Endometrium (tissue), 2 donors: Measurements from ENCODE around the gene TMED3.
"Not testable (repeated sequence)": the region's sequence is repeated elsewhere in the genome, so short reads cannot be mapped to it uniquely, and the experiment has no call there.

ENCODE experiments used
- FAIRE-seq: peaks from 2 replicates; lab custom pipeline; 2012; peaks lifted over from hg19 to GRCh38; lab: Jason Lieb, UNC
- donor health status: control.
- donor health status: control.

The TMED3 gene

GRCh38 chr15:79316864-79317263 is 6.0 kb downstream of the TMED3 start:
- FAIRE-seq: no peak

DNA sequence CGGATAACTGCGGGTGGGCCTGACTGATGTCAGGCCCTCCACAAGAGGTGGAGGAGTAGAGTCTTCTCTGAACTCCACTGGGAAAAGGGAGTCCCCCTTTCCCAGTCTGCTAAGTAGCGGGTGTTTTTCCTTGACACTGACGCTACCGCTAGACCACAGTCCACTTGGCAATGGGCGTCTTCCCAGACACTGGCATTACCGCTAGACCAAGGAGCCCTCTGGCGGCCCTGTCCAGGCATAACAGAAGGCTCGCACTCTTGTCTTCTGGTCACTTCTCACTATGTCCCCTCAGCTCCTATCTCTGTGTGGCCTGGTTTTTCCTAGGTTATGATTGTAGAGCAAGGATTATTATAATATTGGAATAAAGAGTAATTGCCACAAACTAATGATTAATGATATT is 9.1 kb downstream of the TMED3 start:
- not testable (repeated sequence) for FAIRE-seq

GRCh38 chr15:79321876-79322275 is 11.0 kb downstream of the TMED3 start:
- no peak for FAIRE-seq

DNA sequence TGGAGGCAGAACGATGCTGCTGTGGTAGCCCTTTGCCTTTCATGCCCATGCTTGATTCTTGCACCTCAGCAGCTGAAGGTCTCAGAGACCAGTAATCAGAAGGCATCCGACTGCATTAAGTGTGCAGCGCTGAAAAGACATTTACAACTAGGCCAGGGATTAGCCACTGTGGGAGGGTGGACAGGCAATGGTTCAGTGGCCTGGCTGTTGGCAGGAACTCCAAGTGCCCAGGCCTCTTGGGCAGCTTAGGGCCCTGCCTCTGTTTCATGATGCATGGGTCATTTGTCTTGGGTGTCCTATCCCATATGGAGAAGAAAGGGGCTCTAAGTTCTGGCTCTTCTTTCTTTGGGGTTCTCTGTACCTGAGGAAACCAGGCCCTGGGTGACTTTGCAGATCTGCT is 11.4 kb downstream of the TMED3 start:
- FAIRE-seq: no peak

GRCh38 chr15:79322945-79323344 is 12.0 kb downstream of the TMED3 start:
- FAIRE-seq: no peak

DNA sequence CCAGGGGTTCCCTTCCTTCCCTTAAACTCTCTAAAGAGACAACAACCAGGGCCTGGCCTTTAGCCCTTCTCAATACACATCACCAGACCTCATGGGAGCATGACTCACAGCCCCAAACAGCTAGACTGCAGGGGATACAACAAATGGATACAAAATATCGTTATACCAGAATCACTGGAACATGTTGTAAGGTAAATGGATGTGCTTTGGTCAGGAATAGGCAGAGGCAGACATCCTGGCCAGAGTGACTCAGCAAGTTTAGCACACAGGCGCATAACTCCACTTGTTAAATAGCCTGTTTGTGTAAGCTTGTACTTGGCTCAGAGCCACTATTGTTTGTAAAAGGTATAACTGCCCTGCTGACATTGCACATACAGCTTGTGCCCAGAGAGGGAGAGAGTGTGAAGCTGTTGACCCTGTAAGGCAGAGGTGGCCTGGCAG is 18.3 kb downstream of the TMED3 start:
- FAIRE-seq: no peak

DNA sequence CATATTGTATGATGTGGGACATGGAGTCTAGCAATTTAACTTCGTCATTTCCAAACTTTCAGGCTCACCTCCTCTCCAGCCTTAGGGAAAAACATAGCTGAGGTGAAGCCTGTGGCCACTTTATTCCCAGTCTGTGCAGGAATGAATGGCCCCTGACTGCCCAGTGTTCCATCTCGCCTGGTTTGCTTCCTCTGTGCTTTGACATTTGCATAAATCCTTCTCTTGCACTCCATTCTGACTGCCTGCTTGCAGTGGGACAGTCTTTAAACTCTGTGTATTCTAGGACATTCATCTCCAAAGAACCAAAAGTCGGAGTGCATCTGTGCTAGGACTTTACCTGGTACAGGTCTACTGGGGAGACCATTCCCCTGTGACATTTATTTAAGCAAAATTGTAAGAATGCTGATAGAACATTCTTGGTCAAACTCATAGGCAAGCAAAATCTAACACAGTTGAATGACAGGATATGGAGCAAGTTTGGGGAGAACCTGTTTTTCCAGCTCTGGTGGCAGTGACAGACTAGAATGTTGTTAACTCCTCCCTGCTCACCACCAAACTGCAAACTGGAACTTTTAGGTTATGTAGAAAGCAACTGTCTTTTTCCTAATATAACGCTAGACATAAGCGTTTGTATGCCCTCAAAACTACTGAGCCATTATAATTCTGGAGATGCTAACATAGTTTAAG is 22.1 kb downstream of the TMED3 start:
- FAIRE-seq: no peak

GRCh38 chr15:79337591-79337990 is 26.7 kb downstream of the TMED3 start:
- no peak for FAIRE-seq

DNA sequence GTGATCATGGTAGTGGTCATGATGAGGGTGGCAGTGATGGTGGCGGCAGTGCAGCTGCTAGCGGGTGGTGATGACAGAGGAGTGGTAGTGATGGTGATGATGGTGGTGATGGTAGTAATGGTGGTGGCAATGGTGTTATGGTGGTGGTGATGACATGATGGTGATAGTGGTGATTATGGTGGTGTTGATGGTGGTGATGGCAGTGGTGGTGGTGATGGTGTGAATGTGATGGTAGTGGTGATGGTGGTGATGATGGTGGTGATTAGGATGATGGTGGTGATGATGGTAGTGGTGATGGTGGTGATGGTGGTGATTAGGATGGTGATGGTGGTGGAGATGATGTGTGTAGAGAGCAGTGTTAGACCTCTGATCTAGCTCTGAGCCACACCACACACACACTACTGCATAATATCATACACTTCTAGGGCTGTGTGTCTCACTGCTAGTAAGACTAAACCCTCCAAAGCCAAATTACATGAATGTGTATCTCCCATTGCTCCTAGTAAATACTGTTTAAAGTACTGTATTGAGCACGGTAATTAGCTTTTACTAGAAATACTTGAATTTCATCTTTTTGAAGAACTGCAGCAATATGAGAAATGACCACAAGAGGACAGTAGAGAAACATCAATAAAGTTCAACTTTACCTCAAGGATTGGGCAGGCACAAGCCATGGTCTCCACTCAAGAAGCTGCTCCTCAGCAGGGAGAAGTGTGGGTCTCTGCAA is 28.8 kb downstream of the TMED3 start:
- FAIRE-seq: no peak

DNA sequence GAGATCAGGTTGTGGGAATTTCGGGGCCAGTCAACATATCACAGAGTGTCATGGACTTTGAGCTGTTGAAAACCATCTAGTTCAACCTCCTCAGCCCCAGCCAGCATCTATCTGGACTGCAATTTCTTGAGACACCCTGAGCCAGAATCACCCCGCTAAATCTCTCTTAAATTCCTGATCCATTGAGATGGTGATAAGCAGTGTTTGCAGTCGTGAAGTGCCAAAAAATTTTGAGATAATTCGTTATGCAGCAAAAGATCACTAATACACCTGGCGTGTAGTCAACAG is 29.3 kb downstream of the TMED3 start:
- FAIRE-seq: no peak

- no peak for FAIRE-seq
These were observed 30.5 kb downstream of the TMED3 start for GRCh38 chr15:79341396-79341795.

DNA sequence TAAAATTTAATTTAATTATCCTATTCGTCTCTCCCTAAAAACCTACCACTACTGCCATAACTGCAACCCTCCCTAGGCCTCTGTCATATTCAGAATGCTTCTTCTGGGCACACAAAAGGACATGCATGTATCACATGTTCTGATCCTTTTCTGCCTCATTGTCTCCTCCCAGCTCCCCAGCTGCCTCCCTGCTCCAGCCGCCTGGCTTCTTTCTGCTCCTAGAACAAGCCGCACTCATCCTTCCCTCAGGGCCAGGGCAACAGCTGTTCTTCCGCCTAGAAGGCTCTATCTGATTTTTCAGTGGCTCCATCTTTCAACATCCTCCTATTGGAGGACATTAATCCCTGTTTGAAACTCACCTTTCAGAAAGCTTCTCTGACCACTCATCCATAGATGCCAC is 38.6 kb downstream of the TMED3 start:
- FAIRE-seq: no peak

- no peak for FAIRE-seq
These were observed 41.3 kb downstream of the TMED3 start for GRCh38 chr15:79352206-79352605.

GRCh38 chr15:79357566-79357965 is 46.7 kb downstream of the TMED3 start:
- FAIRE-seq: no peak

DNA sequence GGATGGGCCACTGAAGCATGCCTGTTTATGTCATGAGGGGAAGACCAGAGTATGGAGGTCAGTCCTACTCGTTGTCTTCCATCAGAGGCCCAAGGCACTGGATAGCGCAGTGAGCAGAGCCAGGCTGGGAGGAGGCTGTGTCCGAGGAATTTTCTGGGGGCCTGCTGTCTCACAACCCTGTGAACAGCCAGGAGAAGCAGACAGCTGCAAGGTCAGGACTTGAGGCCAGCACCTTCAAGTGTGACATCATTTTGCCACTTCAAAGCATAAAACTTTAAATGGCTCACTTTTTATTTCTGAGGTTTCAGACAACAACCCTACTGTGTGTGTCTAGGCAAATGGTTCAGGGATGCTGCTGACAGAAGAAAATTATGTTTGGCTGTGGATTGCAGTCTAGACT is 47.2 kb downstream of the TMED3 start:
- no peak for FAIRE-seq

DNA sequence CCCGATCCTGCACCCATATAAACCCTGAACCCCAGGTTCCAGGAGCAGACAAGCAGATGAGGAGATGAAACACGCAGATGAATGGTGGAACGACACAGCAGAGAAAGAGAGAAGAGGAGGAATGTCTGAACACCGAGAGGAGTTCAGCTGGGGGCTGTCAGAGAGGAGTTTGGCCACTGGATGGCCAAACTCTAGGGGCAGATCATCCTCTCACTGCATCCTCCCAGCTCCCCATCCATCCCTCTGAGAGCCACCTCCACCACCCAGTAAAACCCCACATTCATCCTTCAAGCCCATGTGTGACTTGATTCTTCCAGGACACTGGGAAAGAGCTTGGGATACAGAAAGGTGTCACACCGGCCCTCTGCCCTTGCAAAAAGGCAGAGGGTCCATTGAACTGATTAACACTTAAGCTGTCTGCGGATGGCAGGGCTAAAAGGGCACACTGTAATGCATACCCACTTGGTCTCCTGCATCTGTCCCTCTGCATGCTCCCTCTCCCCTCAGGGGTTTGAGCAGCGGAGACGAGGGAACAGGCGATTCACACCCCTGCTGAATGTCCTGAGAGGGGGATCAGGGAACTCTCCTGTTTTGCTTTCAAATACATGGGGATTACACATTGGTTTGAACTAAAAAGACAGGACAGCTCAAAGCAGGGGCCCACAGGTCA is 53.8 kb downstream of the TMED3 start:
- FAIRE-seq: no peak

DNA sequence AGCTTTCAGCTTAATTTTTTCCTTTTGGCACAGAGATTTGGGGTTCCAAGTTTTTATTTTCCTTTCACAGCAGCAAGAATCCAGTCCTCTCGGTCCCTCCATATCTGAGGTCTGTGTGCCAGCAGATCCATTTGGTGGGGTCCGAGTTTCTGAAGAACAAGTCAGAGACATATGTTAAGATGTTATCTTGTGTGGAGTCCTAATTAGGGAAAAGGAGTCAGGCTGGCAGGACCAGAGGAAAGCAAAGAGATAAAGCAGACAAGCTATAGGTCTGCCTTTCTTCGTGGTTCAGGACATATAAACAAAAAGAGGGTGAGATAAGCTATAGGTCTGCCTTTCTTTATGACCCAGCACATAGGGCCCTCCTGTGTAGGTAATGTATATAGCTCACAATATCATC is 54.9 kb downstream of the TMED3 start:
- FAIRE-seq: no peak

- FAIRE-seq: no peak
These were observed 55.8 kb downstream of the TMED3 start for GRCh38 chr15:79366691-79367090.

DNA sequence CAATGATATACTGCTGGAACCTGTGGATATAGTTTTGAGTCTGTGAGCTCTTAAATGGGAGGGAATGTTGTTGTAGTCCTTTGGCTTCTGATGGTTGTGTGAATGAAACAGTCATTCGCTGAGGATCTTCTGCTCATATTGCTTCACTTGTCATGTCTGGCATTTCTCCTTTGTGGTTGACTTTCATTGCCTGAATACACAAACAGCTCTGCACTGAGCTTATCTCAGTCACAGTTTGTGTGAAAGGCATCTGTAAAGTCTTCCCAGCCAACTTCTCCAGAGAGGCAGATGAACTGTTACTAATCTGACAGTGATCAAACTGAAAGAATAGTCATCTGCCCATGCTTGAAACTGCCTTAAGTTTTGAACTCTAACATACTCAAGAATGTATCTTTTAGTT is 59.8 kb downstream of the TMED3 start:
- FAIRE-seq: no peak

DNA sequence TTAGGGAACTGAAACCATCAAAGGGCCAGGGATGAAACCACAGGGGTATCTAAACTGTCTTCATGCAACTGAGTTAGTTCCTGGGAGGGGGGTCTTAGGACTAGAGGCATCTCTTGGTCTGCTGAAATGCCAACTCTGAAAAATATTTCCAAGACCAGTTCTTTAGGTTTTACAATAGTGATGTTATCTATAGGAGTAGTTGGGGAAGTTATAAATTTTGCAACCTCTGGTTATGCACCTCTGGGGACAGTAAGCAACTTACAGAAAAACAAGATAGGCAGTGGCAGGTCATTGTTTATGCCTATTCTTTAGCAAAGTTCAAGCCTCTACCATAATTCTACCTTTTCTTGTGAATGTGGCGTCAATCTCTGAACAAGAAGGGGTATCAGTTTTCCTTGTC is 60.7 kb downstream of the TMED3 start:
- no peak for FAIRE-seq

DNA sequence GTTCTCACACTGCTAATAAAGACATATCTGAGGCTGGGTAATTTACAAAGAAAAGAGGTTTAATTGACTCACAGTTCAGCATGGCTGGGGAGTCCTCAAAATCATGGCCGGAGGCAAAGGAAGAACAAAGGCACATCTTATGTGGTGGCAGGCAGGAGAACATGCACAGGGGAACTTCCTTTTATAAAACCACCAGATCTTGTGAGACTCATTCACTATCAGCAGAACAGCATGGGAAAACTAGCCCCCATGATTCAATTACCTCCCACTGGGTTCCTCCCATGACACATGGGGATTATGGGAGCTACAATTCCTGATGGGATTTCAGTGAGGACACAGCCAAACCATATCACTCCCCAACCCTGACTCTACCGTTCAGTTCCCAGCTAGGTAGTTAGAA is 61.5 kb downstream of the TMED3 start:
- no peak for FAIRE-seq
